C4-2B (cell line): ENCODE results near the gene MBOAT2.
A peak's percentile ranks its signal among the peaks of the same experiment; 100 is the strongest.
"Not testable (repeated sequence)": the region's sequence is repeated elsewhere in the genome, so short reads cannot be mapped to it uniquely, and the experiment has no call there.

Experiments used
- H3K27ac ChIP-seq: fragments of 450-650 bp; 2 replicates; pipeline ENCODE4 v1.5.1; 2017
- CTCF ChIP-seq: fragments of 450-650 bp; conservative IDR thresholded peaks from 2 replicates; pipeline ENCODE4 v1.5.1; 2017; ENCODE audit warnings: mild to moderate bottlenecking
- ZFX ChIP-seq: fragments of 450-650 bp; IDR thresholded peaks from 2 replicates; pipeline ENCODE4 v1.6.1; 2017

Gene MBOAT2

GRCh38 chr2:9003616-9004337, at the start of gene MBOAT2:
Gene MBOAT2, minus strand, starts transcription at chr2:9003684. Its CDS starts 70 bp downstream, at chr2:9003614.
- peak within 1 kb of the TSS; percentile 91 for H3K27ac ChIP-seq
- TF ChIP-seq ZFX (no peak; the same call in 1 of the 2 replicates), CTCF (no peak)

- H3K27ac ChIP-seq, result no peak overlapping the region
Observed at GRCh38 chr2:9052821-9053533, 49.5 kb upstream of the MBOAT2 start.

GRCh38 chr2:9051451-9051850, 48.0 kb upstream of the MBOAT2 start:
- H3K27ac ChIP-seq, result not testable (repeated sequence)

More at GRCh38 chr2:9052821-9053533, 49.5 kb upstream of the MBOAT2 start:
- no peak for TF ChIP-seq ZFX
- TF ChIP-seq CTCF, result no peak

GRCh38 chr2:9050122-9050809, 46.8 kb upstream of the MBOAT2 start:
- H3K27ac ChIP-seq, result no peak overlapping the region
- TF ChIP-seq CTCF (no peak), ZFX (no peak)

GRCh38 chr2:9045595-9045994, 42.1 kb upstream of the MBOAT2 start:
- no peak overlapping the region for H3K27ac ChIP-seq
- no peak for TF ChIP-seq CTCF
- TF ChIP-seq ZFX, result no peak

- H3K27ac ChIP-seq, result not testable (repeated sequence)
Observed at GRCh38 chr2:9043491-9043890, 40.0 kb upstream of the MBOAT2 start.

GRCh38 chr2:9037166-9037565, 33.7 kb upstream of the MBOAT2 start:
- H3K27ac ChIP-seq, result no peak overlapping the region
- TF ChIP-seq ZFX (no peak), CTCF (no peak)

- H3K27ac ChIP-seq, result 0 out of 2 replicates have a peak overlapping the region, but pooled peaks have one; percentile 11
- TF ChIP-seq ZFX, result no peak
Observed at GRCh38 chr2:9033385-9034168, 30.1 kb upstream of the MBOAT2 start.
